HG03175 (cell line): Measurements from ENCODE around the gene ANXA11.
"Not testable (repeated sequence)": the region's sequence is repeated elsewhere in the genome, so short reads cannot be mapped to it uniquely, and the experiment has no call there.

Source experiments
- ATAC-seq: cut with Tn5 transposase; IDR thresholded peaks from one replicate; pipeline ENCODE4 v1.9.1; 2021; ENCODE audit warnings: mild to moderate bottlenecking, moderate library complexity; ENCODE audit not compliant: unreplicated experiment

The ANXA11 gene

DNA sequence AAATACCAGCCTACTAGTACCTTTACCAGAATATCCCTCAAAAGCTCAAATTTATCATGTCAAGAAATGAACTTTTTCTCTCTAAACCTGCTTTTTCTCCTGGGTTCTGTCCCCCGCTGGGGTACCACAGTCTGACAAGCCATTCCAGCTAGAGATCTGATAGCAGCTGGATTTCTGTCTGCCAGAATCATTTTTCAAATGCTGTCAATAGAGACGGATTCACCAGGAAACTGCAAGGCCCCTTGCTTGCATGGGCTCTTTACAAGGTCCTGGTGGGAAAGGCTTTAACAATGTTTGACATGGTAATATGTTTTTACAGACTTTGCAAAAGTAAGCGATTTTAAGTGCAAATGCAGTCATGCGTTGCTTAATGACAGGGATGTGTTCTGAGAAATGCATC, 4.9 kb upstream of the ANXA11 start:
- ATAC-seq = no peak

DNA sequence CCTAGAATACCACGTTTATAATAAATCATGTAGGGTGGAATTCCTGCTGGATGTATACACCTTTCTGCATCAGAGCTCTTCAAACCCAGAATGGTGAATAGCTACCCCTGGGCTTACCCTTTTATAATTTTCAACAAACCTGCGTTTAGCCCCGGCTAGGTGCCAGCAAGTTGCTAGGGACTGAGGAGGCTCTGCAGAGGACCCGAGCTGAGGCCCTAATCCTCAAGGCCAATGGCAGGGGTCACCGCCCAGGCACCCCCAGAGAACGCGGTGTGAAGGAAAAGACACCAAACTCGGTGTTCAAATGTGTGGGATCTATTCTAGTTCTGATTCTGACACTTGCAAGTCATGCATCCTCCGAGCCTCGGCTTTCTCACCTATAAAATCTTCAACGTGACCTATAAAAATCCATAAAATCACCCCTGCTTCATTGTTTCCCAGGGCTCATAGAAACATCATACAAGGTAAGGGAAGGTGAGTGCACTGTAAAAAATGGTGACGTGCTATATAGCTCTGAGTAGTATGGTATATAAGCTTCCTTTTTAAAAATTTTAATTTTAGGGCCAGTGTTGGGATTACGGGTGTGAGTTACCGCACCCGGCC, 2.5 kb upstream of the ANXA11 start:
- no peak for ATAC-seq

DNA sequence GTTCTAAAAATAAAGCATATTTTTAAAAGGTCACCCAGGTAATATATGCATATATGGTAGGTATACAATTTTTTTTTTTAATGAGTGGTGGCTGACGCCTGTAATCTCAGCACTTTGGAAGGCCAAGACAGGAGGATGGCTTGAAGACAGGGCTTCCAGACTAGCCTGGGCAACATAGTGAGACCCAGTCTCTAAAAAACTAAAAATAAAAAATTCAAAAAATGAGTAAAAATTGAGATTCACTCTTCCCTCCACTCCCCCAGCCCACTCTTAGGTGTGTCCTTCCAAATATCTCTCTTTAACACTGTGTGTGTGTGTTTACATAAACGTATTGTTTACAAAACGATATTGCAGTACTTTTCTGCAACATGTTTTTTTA, 929 bp upstream of the ANXA11 start:
- no peak for ATAC-seq

DNA sequence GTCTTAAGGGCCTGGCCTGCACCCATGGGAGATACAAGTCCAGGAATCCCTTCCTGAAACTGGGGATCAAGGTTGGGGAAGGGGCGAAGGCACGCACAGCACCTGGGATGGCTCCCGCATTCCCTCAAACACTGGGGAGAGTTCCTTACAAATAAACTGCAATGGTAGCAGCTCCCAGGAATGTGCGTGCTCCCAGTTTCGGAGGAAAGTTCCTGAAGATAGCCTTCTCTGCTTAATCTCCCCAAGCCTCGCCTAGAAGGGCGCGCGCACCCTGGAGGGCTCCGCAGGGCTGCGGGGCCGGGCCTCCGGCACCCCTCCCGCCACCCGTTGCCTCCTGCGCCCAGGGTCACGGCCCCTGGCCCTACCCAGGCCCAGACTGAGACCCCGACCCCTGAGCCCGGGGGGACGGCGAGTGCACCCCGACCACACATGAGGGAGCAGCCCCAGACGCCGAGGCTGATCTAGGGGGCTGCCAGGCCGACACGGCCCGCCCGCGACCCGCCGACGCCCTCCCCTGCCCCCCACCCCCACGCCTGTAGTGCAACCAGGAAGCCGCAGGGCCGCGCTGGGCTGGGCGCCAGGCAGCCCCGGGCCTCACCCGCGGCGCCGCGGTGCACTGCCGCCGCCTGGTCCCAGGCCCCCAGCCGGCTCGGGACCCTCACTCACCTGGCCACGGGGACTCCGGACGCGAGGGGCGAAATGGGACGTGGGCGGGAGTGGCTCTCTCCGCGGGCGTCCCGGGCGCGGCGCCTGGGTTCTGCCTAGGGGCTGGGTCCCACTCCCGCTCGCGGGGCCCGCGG, 460 bp downstream of the ANXA11 start:
- ATAC-seq = peak; percentile 38

DNA sequence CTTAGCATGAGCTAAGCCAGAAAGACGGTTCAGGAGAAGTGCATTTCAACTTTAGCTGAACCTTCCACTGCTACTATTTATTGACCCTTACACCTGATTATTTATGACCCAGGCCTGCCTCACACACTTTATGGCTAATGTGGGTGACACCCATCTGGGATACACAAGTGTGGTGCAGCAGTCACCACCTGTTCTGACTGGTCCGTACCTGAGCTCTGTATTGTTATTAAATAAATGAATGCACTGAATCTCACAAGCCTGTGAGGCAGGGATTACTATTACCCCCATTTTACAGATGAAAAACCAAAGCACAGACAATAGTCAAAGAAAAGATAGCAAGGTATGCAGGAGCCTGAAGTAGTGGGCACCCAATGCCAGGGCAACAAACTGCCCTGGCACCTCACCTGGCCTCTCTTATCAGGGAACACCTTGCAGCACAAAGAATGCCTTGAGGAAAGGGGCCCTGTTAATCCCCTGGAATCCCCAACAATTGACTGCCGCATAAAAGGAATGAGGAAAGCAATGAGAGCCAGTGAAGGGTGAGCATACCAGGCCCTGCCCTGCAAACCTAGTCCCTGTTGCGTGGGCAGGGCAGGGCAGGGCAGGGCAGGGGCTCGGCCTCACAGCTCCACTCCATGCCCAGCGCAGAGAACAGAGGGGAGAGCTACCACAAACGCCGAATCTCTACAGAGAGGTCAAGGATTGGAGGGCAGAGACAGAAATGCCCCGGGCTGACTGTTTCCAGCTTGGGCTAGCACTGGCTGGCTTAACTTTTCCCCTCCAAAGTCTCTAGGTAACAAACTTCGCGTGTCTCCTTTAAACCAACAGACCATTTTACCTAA, 1.3 kb downstream of the ANXA11 start:
- no peak for ATAC-seq

DNA sequence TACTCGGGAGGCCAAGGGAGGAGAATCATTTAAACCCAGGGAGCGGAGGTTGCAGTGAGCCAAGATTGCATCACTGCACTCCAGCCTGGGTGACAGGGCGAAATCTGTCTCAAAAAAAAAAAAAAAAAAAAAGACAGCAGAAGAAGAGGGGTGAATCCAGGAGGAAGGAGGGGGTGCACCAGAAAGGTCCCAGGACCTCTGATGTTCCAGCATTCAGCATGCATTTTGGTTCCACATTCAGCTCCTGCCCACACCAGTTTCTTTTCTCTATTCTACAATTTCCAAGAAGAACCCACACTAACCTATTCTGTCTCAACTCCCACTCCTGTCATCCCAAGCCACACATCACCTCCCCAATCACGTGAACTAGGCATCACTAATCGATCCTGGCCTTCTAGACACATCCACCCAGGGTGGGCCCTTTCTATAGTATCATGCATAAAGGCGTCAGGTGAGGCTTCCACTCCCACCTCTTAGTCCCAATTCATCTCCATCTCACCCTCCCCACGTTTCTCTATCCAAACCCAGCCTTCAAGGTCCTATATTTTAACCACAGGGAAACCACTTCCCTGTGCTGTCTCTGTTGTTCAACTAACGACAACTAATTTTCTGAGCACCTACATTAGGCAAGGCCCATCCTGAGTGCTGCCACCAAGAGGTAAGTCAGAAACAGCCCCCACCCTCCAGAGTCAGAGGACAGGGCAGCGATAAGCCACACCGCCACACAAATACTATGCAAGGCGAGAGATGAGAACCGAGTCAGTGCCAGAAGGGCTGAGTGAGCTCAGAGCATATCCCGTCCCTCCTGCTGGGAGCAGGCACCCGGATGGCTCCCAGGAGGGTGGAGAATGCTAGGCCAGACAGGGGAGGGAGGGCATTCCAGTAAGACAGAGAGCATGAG, 2.2 kb downstream of the ANXA11 start:
- peak; percentile 57 for ATAC-seq

DNA sequence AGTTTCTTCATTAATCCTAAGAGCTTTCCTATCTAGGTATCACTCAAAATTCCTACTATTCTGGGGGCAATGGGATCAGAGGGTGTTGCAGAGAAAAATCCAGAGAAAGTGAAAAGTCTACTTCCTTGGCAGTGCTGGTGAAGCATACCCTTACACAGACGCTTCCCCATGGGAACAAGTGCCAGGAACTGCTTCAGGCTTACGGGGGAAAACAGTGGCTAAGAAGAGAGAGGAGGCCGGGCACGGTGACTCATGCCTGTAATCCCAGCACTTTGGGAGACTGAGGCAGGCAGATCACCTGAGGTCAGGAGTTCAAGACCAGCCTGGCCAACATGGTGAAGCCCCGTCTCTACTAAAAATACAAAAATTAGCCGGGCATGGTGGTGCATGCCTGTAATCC, 2.8 kb downstream of the ANXA11 start:
- not testable (repeated sequence) for ATAC-seq

DNA sequence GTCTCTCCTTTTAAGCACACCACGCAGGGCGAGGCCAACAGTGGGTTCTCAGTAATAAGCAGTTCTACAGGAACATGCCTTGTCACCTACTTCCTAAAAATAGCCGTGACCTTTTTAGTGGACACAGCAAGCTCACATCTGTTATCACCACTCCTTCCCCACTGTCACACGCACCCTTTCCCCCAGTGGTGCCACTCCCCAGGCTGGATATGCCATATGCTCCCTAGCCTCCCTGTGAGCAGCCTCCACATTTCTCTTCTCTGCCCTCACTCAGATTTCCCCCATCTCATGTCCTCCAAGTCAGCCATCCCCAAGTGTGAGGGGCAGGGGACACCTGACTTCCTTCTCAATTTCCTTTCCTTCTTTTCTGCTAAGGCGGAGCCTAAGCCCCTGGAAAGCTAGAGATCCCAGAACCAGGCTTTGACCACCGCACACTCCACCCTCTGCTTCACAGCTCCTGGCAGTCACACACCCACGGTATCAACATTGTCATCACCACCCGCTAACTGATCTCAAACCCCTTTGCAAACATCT, 3.7 kb downstream of the ANXA11 start:
- ATAC-seq = no peak

DNA sequence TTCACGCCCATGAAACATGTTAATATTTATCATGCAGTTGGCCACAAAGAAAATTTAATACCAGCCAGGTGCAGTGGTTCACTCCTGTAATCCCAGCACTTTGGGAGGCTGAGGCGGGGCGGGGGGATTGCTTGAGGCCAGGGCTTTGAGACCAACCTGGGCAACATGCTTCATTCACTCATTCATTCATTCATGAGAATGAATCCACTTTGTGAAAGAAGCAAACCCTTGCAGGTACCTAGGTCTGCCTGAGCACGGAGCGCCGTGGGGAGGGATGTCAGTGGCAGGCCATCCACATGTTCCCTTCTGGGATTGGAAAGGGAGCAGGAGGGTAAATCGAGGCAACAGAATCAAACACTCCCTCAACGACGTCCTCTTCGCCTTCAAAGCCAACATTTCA, 4.7 kb downstream of the ANXA11 start:
- ATAC-seq = no peak

DNA sequence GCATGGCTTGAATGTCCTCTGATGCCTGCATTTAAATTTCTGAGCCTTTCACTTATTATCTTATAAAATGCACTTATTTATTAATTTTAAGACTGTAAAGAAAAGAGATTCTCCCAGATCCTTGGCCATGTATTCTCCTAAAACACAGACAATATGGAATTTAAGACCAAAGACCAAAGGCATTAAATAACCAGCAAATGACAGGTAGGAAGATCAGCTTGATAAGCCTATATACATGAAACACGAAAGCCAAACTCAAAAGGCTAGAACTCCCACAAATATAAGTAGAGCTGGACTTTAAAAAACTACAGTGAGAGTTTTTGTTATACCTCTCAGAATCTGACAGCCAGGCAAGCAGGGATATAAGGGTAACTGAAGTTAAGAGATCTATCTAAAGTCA, 5.1 kb downstream of the ANXA11 start:
- no peak for ATAC-seq

DNA sequence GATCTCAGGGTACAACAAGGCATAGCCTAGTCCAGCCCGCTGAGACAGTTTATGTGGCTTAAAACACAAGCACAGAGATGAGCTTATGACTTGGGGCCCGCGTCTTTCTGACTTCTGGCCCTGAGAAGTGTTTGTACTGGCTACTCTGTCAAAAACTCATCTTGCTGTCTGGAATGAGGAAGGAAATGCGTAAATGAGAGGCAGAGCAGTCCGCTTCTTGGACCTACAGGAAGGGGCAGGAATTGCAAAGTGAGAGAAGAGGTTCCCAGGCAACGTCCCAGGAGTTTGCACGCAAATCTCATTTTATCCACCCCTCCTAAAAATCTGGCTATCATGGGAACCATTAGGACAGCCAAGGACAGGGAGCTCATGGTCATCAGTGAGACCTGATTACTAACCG, 5.5 kb downstream of the ANXA11 start:
- no peak for ATAC-seq

DNA sequence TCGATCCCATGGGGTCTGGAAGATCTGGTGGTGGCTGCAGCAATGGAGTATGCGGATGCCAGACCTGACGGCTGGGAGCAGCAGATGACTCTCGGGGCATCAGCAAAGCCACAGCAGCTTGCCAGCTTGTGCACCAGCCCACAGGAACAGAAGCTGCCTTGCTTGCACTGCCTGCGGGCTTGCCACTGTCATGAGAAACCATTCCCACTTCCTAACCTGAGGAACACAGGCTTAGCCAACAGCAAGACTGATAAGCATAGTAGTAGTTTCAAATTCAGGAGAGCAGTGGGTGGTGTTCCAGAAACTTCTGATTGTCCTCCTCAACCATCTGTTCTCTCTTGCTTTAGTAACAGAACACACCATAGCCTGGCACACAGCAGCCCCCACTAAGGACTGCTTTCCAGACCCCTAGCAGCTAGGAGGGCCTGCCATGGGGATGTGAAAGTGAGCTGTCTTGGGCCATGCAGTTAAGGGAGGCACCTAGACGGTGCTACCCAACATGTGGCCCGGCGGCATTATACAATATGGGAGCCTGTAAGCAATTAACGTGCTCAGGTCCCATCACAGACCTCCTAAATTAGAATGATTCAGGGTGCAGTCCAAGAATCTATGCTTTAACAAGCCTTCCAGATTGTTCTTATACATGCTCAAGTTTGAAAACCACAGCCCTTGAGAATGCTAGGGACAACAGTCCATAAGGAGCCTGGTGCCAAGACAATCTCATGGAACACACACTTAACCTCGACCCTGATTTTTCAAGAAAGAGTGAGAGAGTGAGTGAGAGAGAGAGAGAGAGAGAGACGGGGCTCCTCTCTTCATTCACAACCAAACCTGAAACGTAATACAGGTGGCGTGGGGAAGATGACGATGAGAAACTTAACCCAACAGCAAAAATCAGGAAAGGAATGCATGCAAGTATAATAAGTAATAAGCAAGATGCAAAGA, 7.1 kb downstream of the ANXA11 start:
- no peak for ATAC-seq

DNA sequence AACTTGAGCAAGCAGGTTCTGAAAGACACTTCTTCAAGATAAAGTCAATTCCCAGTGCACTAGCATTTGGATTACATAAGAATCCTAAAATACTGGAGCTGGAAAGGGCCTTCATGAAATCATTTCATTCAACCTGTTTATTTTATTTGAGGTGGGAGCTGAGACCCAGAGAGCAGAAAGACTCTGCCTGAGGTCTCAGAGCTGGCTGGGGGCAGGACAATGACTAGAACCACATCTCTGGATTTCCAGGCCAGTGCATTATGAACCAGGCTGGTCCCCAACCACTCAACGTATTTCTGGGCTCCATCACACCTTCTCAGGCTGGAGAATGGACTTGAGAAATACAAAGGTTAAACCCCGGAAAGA, 8.4 kb downstream of the ANXA11 start:
- peak; percentile 3 for ATAC-seq

DNA sequence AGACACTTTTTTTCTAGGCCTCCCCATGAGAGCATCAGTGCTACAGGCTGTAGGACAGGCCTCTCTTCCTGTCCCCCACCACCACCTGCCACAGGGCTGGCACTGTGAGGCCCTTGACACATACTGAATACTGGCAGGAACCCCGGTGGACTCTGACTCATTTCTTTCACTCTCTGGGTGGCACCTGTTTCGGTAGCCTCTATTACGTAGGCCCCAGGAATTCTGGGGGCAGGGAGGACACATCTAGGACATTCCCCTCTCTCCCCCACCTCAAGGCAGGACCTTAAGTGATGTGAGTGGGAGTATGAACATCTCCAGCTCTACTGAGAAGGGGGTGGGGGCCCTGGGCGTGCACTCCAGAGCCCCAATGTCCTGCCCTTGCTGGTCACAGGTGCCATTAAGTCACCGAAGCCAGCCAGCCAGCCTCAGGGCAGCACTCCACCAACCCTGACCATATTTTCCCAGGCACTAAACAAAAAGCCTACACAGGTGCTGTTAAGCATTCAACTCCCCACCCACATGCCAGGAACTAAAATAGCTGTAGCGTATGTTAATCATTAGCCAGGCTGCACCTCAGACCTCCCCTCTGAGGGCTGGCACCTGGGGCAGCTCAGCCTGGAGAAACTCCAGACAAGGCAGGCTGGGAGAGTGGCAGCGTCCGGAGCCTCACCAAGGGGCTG, 8.9 kb downstream of the ANXA11 start:
- peak; percentile 91 for ATAC-seq

DNA sequence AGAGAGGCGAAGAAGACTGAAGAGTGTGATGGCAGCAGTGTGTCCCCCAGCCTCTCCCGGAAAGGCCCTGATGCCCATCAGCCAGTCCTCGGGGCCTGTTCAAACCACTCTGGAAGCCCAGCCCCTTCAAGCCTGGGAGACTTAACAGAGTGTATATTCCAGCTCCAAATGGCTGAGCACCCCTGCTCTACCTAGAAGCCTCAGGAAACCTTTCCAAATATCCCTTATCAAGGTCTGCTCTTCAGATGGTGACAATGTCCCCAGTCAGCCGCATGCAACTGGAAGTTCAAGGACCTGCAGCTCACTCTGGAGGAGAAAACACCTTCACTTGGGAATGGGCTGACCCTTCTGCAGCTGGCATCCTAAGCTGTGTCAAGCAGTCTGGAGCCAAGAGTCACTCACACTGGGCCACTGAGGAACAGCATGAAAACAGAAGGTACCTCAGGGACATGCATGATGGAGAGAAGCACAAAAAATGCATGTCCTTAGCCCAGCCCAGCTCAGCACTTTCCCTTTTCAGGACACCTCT, 10.2 kb downstream of the ANXA11 start:
- no peak for ATAC-seq

DNA sequence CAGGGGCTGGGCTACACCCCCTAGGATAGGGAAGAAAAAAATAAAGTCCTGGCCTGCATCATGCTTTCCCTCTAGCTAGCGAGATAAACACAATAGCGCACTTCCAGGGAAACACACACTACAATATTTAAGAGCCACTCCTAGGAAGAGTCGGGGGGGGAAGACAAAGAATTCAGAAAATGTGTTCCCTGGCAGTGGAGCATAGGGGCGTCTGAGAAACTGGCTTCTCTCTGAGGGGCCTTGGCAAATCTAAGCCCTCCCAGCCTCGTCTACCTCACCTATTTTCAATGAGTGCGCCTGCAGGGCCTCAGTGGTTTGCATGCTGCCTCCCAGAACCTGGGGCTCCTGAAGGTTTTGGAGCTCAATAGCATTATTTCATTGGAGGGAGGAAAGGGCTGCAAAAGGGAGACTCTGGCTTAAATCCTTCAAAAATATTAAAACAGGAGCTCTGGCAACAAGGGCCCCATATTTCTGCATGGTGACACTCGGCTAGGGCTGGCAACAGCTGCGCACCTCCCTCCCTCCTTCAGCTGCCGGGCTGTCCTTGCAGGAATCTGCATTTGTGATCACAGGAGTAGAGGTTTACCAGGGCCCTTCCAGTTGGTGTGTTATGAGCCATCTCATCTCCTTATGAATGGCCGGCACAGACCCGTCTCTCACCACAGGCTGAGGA, 10.8 kb downstream of the ANXA11 start:
- no peak for ATAC-seq

DNA sequence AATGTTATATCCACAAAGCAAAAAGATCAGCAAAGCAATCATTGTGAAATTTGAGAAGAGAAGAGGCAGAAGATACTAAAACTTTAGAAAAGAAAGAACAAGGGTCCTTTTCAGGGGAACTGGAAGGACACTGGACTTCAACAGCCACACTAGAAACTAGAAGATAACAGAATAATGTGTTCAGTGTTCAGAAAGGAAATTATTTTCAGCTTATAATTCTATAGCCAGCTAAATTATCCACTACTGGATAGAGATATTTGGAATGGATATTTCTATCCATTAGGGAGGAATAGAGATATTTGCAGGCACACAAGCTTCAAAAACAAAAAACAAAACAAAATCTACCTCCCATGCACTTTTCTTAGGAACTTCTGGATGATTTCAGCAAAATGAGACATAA, 12.8 kb downstream of the ANXA11 start:
- no peak for ATAC-seq

DNA sequence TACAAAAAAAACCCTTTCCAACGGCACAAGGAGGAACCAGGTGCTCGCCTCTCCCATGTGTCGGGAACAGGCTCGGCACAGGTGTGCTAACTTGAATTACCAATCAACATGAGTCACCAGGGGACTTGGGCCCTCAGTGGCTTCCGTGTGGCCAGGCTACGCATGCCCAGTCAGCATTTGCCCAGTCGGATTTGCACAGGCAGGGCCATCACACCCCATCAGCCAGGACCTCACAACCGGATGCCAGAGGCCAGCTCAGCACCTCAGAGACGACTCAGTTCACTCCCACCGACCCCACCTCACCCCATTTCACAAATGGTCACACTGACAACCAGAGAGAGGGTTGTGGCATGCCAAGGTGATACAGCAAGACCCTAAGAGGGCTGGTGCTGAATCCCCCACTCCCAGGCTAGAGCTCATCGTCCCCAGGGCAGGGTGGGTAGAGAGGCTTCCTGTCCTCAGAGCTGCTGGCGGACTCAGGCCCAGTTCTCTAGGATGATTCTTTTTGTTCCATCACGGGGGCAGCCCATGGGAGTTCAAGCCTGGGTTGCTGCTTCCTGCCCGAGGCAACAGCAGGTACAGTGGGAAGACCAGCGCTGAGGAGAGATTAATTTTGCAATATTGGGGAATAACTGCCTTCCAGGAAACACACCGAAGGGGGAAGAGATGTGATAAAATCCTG, 13.6 kb downstream of the ANXA11 start:
- no peak for ATAC-seq
